SK-N-SH (cell line): Measurements from ENCODE around the gene XRCC5. TPM values are rescaled to one million over a fixed set of nuclear protein-coding genes. Genes with fewer than 3 reads are reported as not detected.
A peak's percentile ranks its signal among the peaks of the same experiment; 100 is the strongest.

Experiments
- CTCF ChIA-PET: fragments of 300-600, 350-600 bp; formaldehyde crosslinking; extraction: SDS; loops from one replicate; lab custom pipeline; 2021; lab: Yijun Ruan, JAX
- POLR2A ChIA-PET: fragments of 350-600 bp; sonication (Branson Sonifier 250); formaldehyde crosslinking; extraction: SDS; loops from one replicate; lab custom pipeline; 2020; ENCODE audit warnings: antibody characterized with exemption, inconsistent platforms; lab: Yijun Ruan, JAX
- DNase-seq: peaks from one replicate; pipeline ENCODE4 v3.0.0; 2012
- H2AFZ ChIP-seq: fragments of 200-600 bp; sonication (generic); 2 replicates; pipeline ENCODE4 v1.8.1; 2016; ENCODE audit warnings: antibody characterized with exemption, mild to moderate bottlenecking, low read depth
- H3F3A ChIP-seq: fragments of 200-600 bp; sonication (generic); replicated peaks from 2 replicates; pipeline ENCODE3; 2016; ENCODE audit warnings: antibody characterized with exemption, mild to moderate bottlenecking; ENCODE audit not compliant: insufficient read depth
- H3K27ac ChIP-seq, 2 experiments: fragments of 200-500 bp in 1 of 2; fragments of 200-600 bp in 1 of 2; sonication (Bioruptor generic) in 1 of 2; sonication (generic), shearing (Covaris generic) in 1 of 2; 2 replicates each; pipeline versions ENCODE4 v1.5.1 to v1.6.1; 2014 to 2016; ENCODE audit warnings: low read depth in 2 of 2, inconsistent platforms in 1 of 2, low read length in 1 of 2, mild to moderate bottlenecking in 1 of 2, mixed read lengths in 1 of 2
- H3K27me3 ChIP-seq: fragments of 200-600 bp; sonication (generic), shearing (Covaris generic); 2 replicates; pipeline ENCODE4 v1.6.1; 2016; ENCODE audit warnings: mixed run types; ENCODE audit not compliant: insufficient read depth
- H3K36me3 ChIP-seq, 2 experiments: fragments of 200-500 bp in 1 of 2; fragments of 200-600 bp in 1 of 2; sonication (Bioruptor generic) in 1 of 2; sonication (generic) in 1 of 2; replicated peaks in 1 of 2; 2 replicates each; pipeline versions ENCODE3 to v1.5.1; 2014 to 2016; ENCODE audit warnings: low read length in 1 of 2, mild to moderate bottlenecking in 1 of 2; ENCODE audit not compliant: insufficient read depth in 2 of 2, control insufficient read depth in 1 of 2
- H3K4me1 ChIP-seq, 2 experiments: fragments of 200-500 bp in 1 of 2; fragments of 200-600 bp in 1 of 2; sonication (Bioruptor generic) in 1 of 2; sonication (generic), shearing (Covaris generic) in 1 of 2; 2 replicates each; pipeline versions ENCODE4 v1.5.1 to v1.6.1; 2014 to 2016; ENCODE audit warnings: low read depth in 1 of 2, low read length in 1 of 2, mixed run types in 1 of 2; ENCODE audit not compliant: insufficient read depth in 2 of 2, control insufficient read depth in 1 of 2
- H3K4me2 ChIP-seq: fragments of 200-600 bp; sonication (generic), shearing (Covaris generic); 2 replicates; pipeline ENCODE4 v1.6.1; 2017; ENCODE audit warnings: mixed run types
- H3K4me3 ChIP-seq, 2 experiments: fragments of 200-500 bp in 1 of 2; fragments of 200-600 bp in 1 of 2; sonication (Bioruptor generic) in 1 of 2; sonication (generic), shearing (Covaris generic) in 1 of 2; 2 replicates each; pipeline versions ENCODE4 v1.5.1 to v1.8.1; 2014 to 2016; ENCODE audit warnings: low read depth in 2 of 2, inconsistent platforms in 1 of 2, low read length in 1 of 2, mild to moderate bottlenecking in 1 of 2, mixed read lengths in 1 of 2, moderate library complexity in 1 of 2
- H3K79me2 ChIP-seq: fragments of 200-600 bp; sonication (generic); 2 replicates; pipeline ENCODE4 v1.8.1; 2017; ENCODE audit warnings: mild to moderate bottlenecking; ENCODE audit not compliant: insufficient read depth
- H3K9ac ChIP-seq: fragments of 200-600 bp; sonication (generic); 2 replicates; pipeline ENCODE4 v1.6.1; 2017; ENCODE audit warnings: mixed run types
- H3K9me2 ChIP-seq: fragments of 200-600 bp; sonication (generic); 2 replicates; pipeline ENCODE4 v1.6.1; 2017; ENCODE audit warnings: mixed run types
- H3K9me3 ChIP-seq: fragments of 200-600 bp; sonication (generic); 2 replicates; pipeline ENCODE4 v1.6.1; 2017; ENCODE audit warnings: mixed run types, mild to moderate bottlenecking, moderate library complexity
- H4K20me1 ChIP-seq: fragments of 200-600 bp; sonication (generic); 2 replicates; pipeline ENCODE4 v1.6.1; 2017; ENCODE audit warnings: mild to moderate bottlenecking, mixed run types; ENCODE audit not compliant: insufficient read depth
- ELF1 ChIP-seq: IDR thresholded peaks from 2 replicates; pipeline ENCODE4 v1.4.0; 2012
- EP300 ChIP-seq, 2 experiments: IDR thresholded peaks; 2 replicates each; pipeline versions ENCODE4 v1.4.0 to v1.6.1; 2012; ENCODE audit warnings: borderline replicate concordance in 1 of 2, low read depth in 1 of 2, low read length in 1 of 2
- EZH2phosphoT487 ChIP-seq: fragments of 200-600 bp; sonication (generic); IDR thresholded peaks from 2 replicates; pipeline ENCODE4 v1.6.1; 2017; ENCODE audit warnings: low read depth, mixed run types, mild to moderate bottlenecking, antibody characterized with exemption, moderate library complexity, borderline replicate concordance
- FOSL2 ChIP-seq: IDR thresholded peaks from 2 replicates; pipeline ENCODE4 v1.4.0; 2012; ENCODE audit warnings: low read depth, mild to moderate bottlenecking, moderate library complexity, borderline replicate concordance
- FOXJ3 ChIP-seq: sonication (generic); formaldehyde crosslinking; IDR thresholded peaks from 2 replicates; pipeline ENCODE4 v1.5.1; 2020; ENCODE audit warnings: mild to moderate bottlenecking, missing genetic modification reagents
- GABPA ChIP-seq: IDR thresholded peaks from 2 replicates; pipeline ENCODE4 v1.4.0; 2012; ENCODE audit warnings: low read depth, mild to moderate bottlenecking
- GATA2 ChIP-seq: sonication (generic); formaldehyde crosslinking; IDR thresholded peaks from 2 replicates; pipeline ENCODE4 v1.5.0; 2020; ENCODE audit warnings: mild to moderate bottlenecking, missing genetic modification reagents
- MEF2A ChIP-seq: IDR thresholded peaks from 2 replicates; pipeline ENCODE4 v1.4.0; 2012; ENCODE audit warnings: low read depth, borderline replicate concordance
- NFIC ChIP-seq: IDR thresholded peaks from 2 replicates; pipeline ENCODE4 v1.4.0; 2012; ENCODE audit warnings: borderline replicate concordance
- NRF1 ChIP-seq: IDR thresholded peaks from 2 replicates; pipeline ENCODE4 v1.6.1; 2012; ENCODE audit warnings: low read depth, mild to moderate bottlenecking, low read length
- RFX5 ChIP-seq: IDR thresholded peaks from 2 replicates; pipeline ENCODE4 v1.6.1; 2012; ENCODE audit warnings: mild to moderate bottlenecking, improper control_type of control experiment, low read length
- RXRA ChIP-seq: IDR thresholded peaks from 2 replicates; pipeline ENCODE4 v1.4.0; 2012; ENCODE audit warnings: low read depth, mild to moderate bottlenecking, borderline replicate concordance
- SIN3A ChIP-seq: IDR thresholded peaks from 2 replicates; pipeline ENCODE4 v1.6.1; 2012; ENCODE audit warnings: low read depth, mild to moderate bottlenecking, low read length, moderate library complexity, borderline replicate concordance
- TAF1 ChIP-seq: IDR thresholded peaks from 2 replicates; pipeline ENCODE4 v1.6.1; 2012; ENCODE audit warnings: low read depth, mild to moderate bottlenecking, low read length, moderate library complexity, borderline replicate concordance
- TEAD4 ChIP-seq: IDR thresholded peaks from 2 replicates; pipeline ENCODE4 v1.4.0; 2012; ENCODE audit warnings: mild to moderate bottlenecking, borderline replicate concordance; ENCODE audit not compliant: insufficient read depth
- YY1 ChIP-seq: IDR thresholded peaks from 2 replicates; pipeline ENCODE4 v1.4.0; 2012; ENCODE audit warnings: low read depth, mild to moderate bottlenecking
- WGBS: methylation state at CpG from one replicate; pipeline ENCODE4 v1.1.6; 2017; ENCODE audit warnings: low lambda C conversion rate; 5-methylcytosine and 5-hydroxymethylcytosine counted together
- polyA plus RNA-seq, 3 experiments: library from polyadenylated mRNA; depleted of rRNA; stranded (reverse); fragments of >200 nt; gene quantifications; 2 replicates each; pipeline ENCODE4 v1.2.3, GENCODE V29; 2012
- TF ChIP-seq, protein P1 (sequence below): IDR thresholded peaks from 2 replicates; pipeline ENCODE4 v1.4.0; 2012; ENCODE audit warnings: low read depth, borderline replicate concordance
- TF ChIP-seq, protein P2 (sequence below): IDR thresholded peaks from 2 replicates; pipeline ENCODE4; 2012
- TF ChIP-seq, protein P3 (sequence below): fragments of 200-600 bp; sonication (generic); IDR thresholded peaks from 2 replicates; pipeline ENCODE4 v1.6.1; 2017; ENCODE audit warnings: antibody characterized with exemption, mild to moderate bottlenecking, moderate library complexity
- TF ChIP-seq, protein P4 (sequence below): IDR thresholded peaks from 2 replicates; pipeline ENCODE4 v1.4.0; 2012; ENCODE audit warnings: low read depth, borderline replicate concordance

The XRCC5 gene
- polyA plus RNA-seq, 1 of the 3 experiments (the other 2 are of a cell fraction), result 125 TPM

DNA sequence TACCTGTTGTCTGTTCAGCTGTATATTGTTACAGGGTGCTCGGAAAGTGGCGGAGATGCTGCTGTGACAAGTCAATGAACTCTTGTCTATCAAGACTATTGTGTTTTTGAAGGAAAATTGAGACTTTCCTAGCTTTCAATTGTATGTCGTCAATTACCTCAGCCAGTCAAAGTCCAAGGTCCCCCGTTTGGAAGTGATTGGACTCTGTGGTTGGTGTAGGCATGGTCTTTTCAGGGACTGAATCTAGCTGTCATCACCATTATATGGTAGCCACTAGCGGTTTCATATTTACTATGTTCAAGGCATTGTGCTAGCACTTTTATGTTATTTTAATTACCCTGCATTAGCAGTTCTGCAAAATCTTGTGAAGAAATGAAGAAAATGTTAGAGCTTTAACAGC is 54.9 kb downstream of the XRCC5 start (continued):
- TF ChIP-seq EP300 (IDR thresholded peaks at IDR 0.05; ENCODE audit: borderline replicate concordance in 1 of 2, low read depth in 1 of 2, low read length in 1 of 2) (no peak), GATA2 (no peak), GABPA (no peak), NFIC (no peak), RXRA (no peak)

DNA sequence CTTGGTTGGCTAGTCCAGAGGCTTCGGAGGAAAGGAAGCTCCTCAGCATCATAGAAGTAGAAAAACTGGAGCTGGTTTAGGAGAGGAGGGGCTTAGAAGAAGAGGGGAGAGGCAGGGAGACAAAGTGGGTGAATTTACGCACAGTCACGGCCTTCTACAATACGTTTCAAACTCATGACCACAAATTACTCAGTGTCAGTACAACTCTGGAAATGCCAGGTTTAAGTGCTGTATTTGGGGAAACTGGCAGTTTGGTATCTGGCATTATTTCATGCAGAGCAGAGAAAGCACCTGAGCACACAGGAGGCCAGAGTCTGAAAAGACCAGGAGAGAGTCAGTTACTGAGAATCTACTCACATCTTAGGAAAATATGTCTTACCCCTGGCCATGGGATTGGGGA is 55.4 kb downstream of the XRCC5 start:
- Histone ChIP-seq H3K27me3 (no peaks in the 10 kb centered on the region), H3K36me3 (peaks cover 90 to 97% of the 10 kb centered on the region in 2 experiments), H3K4me1 (no peaks in the 10 kb centered on the region; a peak in 2 of 4 replicates), H3K9ac (no peak overlapping the region), H3K27ac (peak overlapping the region in 1 of 2 experiments; percentile 19; a peak in 1 of 4 replicates)
- POLR2A ChIA-PET, result no interaction called here
- DNase-seq, result no peak
- no peak for TF ChIP-seq RFX5
- no peak for TF ChIP-seq YY1
- TF ChIP-seq, protein P1, sequence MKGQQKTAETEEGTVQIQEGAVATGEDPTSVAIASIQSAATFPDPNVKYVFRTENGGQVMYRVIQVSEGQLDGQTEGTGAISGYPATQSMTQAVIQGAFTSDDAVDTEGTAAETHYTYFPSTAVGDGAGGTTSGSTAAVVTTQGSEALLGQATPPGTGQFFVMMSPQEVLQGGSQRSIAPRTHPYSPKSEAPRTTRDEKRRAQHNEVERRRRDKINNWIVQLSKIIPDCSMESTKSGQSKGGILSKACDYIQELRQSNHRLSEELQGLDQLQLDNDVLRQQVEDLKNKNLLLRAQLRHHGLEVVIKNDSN, result no peak
- no peak for TF ChIP-seq EZH2phosphoT487
- no peak for TF ChIP-seq FOXJ3 (CRISPR knock-in tag)
- no peak for TF ChIP-seq MEF2A
- TF ChIP-seq, protein P2, sequence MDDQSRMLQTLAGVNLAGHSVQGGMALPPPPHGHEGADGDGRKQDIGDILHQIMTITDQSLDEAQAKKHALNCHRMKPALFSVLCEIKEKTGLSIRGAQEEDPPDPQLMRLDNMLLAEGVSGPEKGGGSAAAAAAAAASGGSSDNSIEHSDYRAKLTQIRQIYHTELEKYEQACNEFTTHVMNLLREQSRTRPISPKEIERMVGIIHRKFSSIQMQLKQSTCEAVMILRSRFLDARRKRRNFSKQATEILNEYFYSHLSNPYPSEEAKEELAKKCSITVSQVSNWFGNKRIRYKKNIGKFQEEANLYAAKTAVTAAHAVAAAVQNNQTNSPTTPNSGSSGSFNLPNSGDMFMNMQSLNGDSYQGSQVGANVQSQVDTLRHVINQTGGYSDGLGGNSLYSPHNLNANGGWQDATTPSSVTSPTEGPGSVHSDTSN, result no peak
- no peak for TF ChIP-seq SIN3A
- no peak for TF ChIP-seq GATA2
- TF ChIP-seq GABPA, result no peak
- TF ChIP-seq, protein P3, sequence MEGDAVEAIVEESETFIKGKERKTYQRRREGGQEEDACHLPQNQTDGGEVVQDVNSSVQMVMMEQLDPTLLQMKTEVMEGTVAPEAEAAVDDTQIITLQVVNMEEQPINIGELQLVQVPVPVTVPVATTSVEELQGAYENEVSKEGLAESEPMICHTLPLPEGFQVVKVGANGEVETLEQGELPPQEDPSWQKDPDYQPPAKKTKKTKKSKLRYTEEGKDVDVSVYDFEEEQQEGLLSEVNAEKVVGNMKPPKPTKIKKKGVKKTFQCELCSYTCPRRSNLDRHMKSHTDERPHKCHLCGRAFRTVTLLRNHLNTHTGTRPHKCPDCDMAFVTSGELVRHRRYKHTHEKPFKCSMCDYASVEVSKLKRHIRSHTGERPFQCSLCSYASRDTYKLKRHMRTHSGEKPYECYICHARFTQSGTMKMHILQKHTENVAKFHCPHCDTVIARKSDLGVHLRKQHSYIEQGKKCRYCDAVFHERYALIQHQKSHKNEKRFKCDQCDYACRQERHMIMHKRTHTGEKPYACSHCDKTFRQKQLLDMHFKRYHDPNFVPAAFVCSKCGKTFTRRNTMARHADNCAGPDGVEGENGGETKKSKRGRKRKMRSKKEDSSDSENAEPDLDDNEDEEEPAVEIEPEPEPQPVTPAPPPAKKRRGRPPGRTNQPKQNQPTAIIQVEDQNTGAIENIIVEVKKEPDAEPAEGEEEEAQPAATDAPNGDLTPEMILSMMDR, result no peak
- no peak for TF ChIP-seq TEAD4
- TF ChIP-seq NRF1, result no peak
- no peak for TF ChIP-seq FOSL2
- no peak for TF ChIP-seq ELF1
- TF ChIP-seq, protein P4, sequence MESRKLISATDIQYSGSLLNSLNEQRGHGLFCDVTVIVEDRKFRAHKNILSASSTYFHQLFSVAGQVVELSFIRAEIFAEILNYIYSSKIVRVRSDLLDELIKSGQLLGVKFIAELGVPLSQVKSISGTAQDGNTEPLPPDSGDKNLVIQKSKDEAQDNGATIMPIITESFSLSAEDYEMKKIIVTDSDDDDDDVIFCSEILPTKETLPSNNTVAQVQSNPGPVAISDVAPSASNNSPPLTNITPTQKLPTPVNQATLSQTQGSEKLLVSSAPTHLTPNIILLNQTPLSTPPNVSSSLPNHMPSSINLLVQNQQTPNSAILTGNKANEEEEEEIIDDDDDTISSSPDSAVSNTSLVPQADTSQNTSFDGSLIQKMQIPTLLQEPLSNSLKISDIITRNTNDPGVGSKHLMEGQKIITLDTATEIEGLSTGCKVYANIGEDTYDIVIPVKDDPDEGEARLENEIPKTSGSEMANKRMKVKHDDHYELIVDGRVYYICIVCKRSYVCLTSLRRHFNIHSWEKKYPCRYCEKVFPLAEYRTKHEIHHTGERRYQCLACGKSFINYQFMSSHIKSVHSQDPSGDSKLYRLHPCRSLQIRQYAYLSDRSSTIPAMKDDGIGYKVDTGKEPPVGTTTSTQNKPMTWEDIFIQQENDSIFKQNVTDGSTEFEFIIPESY, result no peak
- no peak for TF ChIP-seq TAF1
- TF ChIP-seq, all 33 proteins: peak for 0
- Histone ChIP-seq H3K79me2 (peaks cover 68% of the 10 kb centered on the region), H2AFZ (no peak overlapping the region), H4K20me1 (no peaks in the 10 kb centered on the region), H3K9me3 (no peaks in the 10 kb centered on the region), H3K4me3 (no peak overlapping the region), H3K9me2 (no peaks in the 10 kb centered on the region), H3K4me2 (no peak overlapping the region), H3F3A (peaks cover 6% of the 10 kb centered on the region)
- CTCF ChIA-PET, result interaction anchor here (1.6 to 2.3 kb wide), 3 partner anchors 8 to 239 kb away, joined by 4 to 5 read pairs (median 4); no protein-coding TSS in a partner anchor
- WGBS, result 99% methylated on average over 4 of the region's 4 CpGs
